ENCODE data around the gene MYH8.

The MYH8 gene

DNA sequence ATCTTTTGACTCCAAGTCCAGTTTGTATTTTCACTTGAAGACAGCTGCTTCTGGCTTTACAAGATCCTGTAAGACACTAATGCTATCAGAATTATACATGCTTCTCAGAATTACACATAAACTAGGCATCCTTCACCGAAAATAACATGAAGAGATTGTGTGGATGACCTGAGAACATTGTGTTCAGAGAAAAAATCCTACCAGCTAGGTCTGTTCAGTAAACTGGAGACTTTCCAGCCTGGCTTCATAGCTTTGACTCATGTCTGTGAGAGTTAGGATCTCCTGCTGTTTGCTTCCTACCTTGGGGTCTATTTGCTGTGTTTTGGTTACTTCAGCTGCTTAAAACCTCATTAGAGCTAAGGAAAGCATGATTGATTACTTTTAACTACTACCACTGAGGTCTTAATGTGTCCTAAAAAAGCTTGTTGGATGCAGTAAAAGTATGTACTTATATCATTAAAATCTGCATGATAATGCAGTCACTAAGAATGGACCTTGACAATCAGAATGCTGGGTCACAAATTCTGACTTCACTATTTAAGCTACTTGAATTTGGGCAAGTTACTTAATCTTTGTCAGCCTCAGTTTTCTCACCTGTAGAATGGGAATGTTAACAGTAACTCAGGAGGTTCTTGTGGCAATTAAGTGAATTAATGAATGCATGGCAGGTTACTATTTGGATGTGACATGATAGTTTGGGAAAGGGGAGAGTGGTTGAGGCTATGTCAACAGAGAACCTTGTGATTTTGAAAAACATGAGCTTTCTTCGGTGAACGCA lies 40.9 kb downstream of the MYH8 start:
- no peak for DNase-seq (ENCODE audit: low read depth in 2 of 2)

DNA sequence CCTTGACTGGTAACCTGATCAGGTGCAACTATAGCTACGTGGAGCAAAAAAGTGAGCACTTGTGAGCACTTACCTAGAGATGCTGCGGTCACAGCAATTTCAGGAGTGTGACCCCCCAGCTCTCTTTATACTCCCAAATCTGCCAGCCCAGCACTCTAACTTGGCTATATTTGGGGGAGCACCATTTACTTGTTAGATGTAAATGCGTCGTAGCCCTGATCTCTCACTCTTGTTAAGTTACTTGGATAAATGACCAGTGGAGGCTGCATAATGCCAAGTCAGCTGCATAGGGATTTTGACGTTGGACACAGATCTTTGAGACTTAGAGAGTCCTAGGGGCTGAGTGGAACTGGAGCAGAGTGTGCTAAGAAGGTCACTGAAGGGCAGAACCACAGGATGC lies 48.8 kb downstream of the MYH8 start, which contains the start of gene MYH13:
TSS of gene MYH13 (minus strand) at position 101 of the 400 bp plus-strand sequence. CDS start 8,476 bp downstream, outside the sequence.
- DNase-seq (ENCODE audit: low read depth in 2 of 2) = no peak

DNA sequence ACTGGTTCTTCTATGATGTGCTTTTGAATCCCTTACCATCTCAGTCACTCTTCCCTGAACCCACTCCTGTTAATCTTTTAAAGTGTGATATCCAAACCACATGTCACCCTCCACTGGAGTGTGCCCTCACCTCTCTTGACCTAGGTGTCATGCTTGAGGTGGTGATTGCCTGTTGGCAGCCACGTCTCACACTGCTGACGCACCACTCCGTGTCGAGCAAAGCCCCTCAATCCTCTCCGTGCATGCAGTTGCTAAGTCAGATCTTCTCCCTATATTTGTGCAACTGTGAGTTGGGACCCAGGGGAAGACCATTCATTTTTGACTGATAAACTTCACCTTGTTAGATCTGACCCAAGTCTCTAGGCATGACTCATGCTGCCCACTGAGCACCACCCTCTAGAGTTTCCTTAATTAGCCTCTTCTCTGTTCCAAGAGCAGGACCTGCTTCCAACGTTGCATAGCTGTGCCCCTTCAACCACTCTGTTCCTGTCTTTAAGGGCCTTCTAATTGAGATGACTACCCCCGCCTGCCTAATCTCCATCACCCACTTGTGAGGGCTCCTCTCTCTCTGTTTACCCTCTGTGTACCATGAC lies 51.6 kb downstream of the MYH8 start:
- no peak for DNase-seq (ENCODE audit: low read depth in 2 of 2)

DNA sequence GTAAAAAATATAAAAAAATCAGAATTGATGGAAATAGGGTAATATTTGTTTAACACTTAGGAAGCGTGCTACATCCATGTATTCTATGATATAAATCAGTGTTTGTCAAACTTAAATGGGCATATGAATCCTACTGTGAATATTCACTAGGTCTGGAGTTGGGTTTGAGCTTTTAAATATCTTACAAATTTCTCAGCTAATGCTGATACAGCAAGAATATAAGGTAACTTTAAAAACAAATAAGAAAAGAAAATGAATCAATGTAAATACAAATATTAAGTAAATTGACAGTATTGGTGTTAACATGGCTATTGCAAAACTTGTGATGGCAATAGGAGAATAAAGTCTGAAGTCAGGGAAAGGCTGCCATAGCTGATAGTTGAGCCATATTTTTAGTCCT lies 52.5 kb downstream of the MYH8 start:
- no peak for DNase-seq (ENCODE audit: low read depth in 2 of 2)

DNA sequence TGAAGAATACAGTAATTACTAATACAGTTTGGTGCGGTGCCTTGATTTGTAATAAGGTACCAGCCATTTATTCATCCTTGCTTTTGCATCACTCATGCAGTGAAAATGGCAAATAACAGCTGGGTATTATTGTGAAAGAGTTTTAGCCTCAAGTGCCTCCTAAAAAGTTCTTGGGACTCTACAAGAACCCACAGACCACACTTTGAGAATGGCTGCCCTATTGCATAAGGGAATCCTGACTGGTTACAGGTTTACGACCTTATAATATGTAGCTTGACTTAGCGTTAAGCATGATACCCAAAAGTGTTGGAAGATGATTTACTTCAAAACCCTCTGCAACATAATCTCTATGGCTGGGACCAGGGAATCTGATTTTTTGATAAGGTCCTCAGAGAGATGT lies 53.2 kb downstream of the MYH8 start:
- DNase-seq (ENCODE audit: low read depth in 2 of 2) = no peak

DNA sequence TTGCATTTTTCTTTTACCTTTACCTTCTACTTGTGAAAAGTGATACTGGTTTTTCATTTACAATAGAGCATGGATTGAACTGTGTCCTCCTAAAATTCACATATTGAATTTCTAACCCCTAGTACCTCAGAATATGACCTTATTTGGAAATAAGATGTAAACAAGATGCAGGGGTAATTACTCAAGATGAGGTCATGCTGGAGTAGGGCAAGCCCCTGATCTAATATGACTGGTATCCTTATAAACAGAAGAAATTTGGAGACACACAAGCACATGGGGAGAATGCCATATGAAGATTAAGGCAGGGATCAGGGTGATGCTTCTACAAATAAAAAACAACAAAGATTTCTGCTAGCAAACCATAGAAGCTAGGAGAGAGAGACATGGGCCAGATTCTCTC lies 61.2 kb downstream of the MYH8 start:
- no peak for DNase-seq (ENCODE audit: low read depth in 2 of 2)

DNA sequence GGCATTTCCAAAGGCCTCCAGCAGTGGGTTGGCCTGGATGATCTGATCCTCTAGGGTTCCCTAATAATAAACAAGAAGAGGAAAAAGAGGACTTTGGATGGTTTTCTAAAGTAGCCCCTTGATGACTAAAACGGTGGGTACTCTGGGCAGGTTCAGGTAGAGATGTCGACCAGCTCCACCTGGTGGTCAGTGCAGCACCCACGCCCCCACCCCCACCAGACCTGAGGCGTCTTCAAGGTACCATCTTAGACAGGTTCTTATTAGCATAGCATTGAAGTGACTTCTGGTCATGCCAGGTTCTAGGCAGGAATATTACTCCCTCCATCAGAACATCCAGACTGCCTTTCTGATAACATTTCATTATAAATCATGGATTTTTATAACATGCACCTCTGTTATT lies 64.0 kb downstream of the MYH8 start:
- DNase-seq (ENCODE audit: low read depth in 2 of 2) = no peak

DNA sequence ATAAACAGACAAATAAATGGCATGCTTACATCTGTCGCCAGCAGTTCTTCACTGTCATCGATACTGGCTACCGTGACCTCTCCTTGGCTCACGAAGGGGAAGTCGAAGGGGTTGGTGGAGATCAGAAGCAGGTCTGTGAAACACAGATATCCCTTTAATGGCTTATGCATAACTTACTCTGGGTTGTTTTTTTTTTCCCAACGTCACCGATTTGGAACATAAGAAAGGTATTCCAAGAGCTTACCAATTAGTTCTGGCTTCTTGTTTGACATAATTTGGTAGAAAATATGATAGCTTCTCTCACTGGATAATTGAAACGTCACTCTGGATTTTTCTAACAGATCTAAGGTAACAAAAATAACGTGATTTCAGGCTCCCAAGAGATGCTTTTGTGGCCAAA lies 67.1 kb downstream of the MYH8 start:
- DNase-seq (ENCODE audit: low read depth in 2 of 2) = no peak

DNA sequence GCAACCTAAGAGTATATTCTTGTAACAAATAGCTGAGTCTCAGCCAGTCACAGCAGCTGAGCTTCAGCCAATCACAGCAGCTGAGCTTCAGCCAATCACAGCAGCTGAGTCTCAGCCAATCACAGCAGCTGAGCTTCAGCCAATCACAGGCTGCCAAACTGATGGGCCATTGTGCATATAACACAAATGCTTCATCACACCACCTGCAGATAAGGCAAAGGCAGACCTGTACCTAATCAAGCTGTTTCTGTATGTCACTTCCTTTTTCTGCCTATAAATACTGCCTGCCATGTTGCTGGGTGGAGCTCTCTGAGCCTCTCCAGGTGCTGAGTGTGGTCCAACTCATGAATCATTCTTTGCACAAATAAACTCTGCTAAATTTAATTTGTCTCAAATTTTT lies 68.9 kb downstream of the MYH8 start:
- DNase-seq (ENCODE audit: low read depth in 2 of 2) = no peak

DNA sequence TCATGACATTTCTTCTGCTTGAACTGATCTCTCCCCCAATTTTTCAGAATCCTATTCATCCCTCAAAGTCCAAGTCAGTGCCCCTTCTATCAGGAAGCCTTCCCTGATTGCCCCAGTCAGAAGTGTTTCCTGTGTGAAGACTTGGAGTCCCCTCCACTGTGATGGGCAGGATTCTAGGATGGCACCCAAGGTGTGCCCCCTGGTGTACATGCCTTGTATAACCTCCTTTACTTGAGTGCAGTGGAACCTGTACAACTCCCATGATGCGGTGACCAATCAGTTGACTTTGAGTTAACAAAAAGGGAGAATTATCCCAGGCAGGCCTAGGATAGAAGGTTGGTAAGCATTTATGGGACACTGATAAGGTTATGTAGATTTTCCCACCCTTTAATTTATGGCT lies 72.3 kb downstream of the MYH8 start:
- DNase-seq (ENCODE audit: low read depth in 2 of 2) = no peak

DNA sequence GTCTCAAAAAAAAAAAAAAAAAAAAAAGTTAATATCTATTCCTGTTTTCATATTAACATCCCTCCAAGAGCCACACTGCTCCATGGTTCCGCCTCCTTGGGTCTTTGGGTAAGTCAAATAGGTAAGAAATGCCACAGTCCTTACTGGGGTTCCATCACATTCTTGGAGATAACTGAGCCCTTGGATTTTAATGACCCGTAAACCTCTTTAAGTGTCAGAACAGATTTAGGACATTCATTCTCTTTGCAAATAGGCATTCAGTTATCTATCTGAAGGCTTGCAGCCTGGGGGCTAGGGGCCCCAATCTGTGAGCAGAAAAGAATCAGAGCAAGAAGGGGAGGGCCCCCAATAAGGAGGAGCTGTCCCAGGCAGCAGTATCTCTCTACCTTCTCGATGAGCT lies 76.9 kb downstream of the MYH8 start:
- DNase-seq (ENCODE audit: low read depth in 2 of 2) = no peak

All from stimulated activated CD8-positive, alpha-beta memory T cell treated with anti-CD3 and anti-CD28 coated beads, Interleukin-2, amount 100 ng/mL, for 1 hour (primary cell).